SK-N-MC (cell line): ENCODE results near the gene CHMP5.

Source experiments
- EZH2 ChIP-seq: fragments of 200-600 bp; sonication (generic); IDR thresholded peaks from one replicate; pipeline ENCODE4 v1.6.1; 2017; ENCODE audit warnings: antibody characterized with exemption
- POLR2AphosphoS5 ChIP-seq: IDR thresholded peaks from 2 replicates; pipeline ENCODE4 v1.6.1; 2012; ENCODE audit warnings: mild to moderate bottlenecking, low read depth, low read length, borderline replicate concordance

DNA sequence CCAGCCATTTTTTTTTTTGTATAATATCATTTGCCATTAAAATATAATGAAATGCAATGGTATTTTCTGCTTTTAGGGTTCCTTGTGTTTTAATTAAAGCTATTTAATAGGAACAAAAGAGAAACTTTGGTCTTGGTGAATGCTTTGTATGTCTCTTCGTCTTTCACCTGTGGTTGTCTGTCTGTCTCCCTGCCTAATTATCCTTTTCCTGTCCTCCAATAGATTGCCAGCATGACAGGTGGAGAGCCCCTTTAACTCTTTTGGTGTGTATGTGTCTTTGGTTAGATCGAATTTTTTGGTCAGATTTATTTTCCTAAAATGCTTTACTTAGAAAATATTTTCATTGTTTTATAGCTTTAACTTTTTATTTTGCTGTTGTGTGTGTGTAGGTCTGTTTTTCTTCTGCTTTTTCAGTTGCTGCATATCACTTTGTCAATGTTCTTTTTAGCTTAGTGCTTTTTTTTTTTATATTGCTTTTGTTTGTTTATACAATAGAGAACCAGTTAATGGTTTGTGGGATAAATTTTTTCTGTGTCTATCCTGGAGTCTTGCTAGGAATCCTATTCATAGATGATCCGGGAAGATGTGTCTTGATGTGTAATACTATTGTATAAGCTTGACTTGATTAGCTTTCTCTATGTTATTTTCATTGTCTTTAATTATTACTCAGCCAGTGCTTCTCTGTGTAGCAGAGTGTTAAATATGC is 8.6 kb downstream of the CHMP5 start:
- TF ChIP-seq POLR2AphosphoS5 (no peak), EZH2 (no peak)
